Hepatic stellate cell (primary cell): ENCODE measurements around the gene SLC35A3.
A peak's percentile ranks its signal among the peaks of the same experiment; 100 is the strongest.
"Not testable (repeated sequence)": the region's sequence is repeated elsewhere in the genome, so short reads cannot be mapped to it uniquely, and the experiment has no call there.

Source experiments
- DNase-seq: peaks from one replicate; pipeline ENCODE4 v3.0.0; 2011; ENCODE audit warnings: low spot score

Gene SLC35A3

GRCh38 chr1:99972066-99972465 lies 2.3 kb downstream of the SLC35A3 start:
- DNase-seq = not testable (repeated sequence)

- DNase-seq = no peak
These were observed 5.7 kb downstream of the SLC35A3 start for GRCh38 chr1:99975529-99975928.

- not testable (repeated sequence) for DNase-seq
These were observed 7.5 kb downstream of the SLC35A3 start for GRCh38 chr1:99977326-99977725.

GRCh38 chr1:99978218-99978617 lies 8.4 kb downstream of the SLC35A3 start:
- no peak for DNase-seq

GRCh38 chr1:99979091-99979490 lies 9.3 kb downstream of the SLC35A3 start:
- no peak for DNase-seq

GRCh38 chr1:99980928-99981327 lies 11.1 kb downstream of the SLC35A3 start:
- no peak for DNase-seq

GRCh38 chr1:99986656-99987225 lies 16.9 kb downstream of the SLC35A3 start:
- no peak for DNase-seq

GRCh38 chr1:99988210-99988765 lies 18.5 kb downstream of the SLC35A3 start:
- DNase-seq = no peak

GRCh38 chr1:99992044-99992722 lies 22.4 kb downstream of the SLC35A3 start:
- DNase-seq = no peak

GRCh38 chr1:99992760-99993467 lies 23.1 kb downstream of the SLC35A3 start:
- no peak for DNase-seq

- no peak for DNase-seq
These were observed 23.7 kb downstream of the SLC35A3 start for GRCh38 chr1:99993468-99993845.

- no peak for DNase-seq
These were observed 24.7 kb downstream of the SLC35A3 start for GRCh38 chr1:99994496-99994895.

- no peak for DNase-seq
These were observed 27.2 kb downstream of the SLC35A3 start for GRCh38 chr1:99996951-99997350.

GRCh38 chr1:100001462-100001861 lies 31.7 kb downstream of the SLC35A3 start:
- no peak for DNase-seq

GRCh38 chr1:100005424-100005823 lies 35.6 kb downstream of the SLC35A3 start:
- DNase-seq = no peak

- no peak for DNase-seq
These were observed 36.9 kb downstream of the SLC35A3 start for GRCh38 chr1:100006688-100007087.

GRCh38 chr1:100009458-100009857 lies 39.7 kb downstream of the SLC35A3 start:
- DNase-seq = peak; percentile 35

GRCh38 chr1:100010804-100011203 lies 41.0 kb downstream of the SLC35A3 start:
- DNase-seq = no peak

GRCh38 chr1:100019220-100019619 lies 49.4 kb downstream of the SLC35A3 start:
- no peak for DNase-seq

GRCh38 chr1:100023482-100023881 lies 53.7 kb downstream of the SLC35A3 start:
- no peak for DNase-seq

GRCh38 chr1:100027212-100027611 lies 57.4 kb downstream of the SLC35A3 start:
- DNase-seq = no peak

GRCh38 chr1:100028765-100029164 lies 59.0 kb downstream of the SLC35A3 start:
- DNase-seq = no peak

- no peak for DNase-seq
These were observed 64.7 kb downstream of the SLC35A3 start for GRCh38 chr1:100034470-100034869.
